ENCODE measurements around the gene SBNO2.
"Not testable (repeated sequence)": the region's sequence is repeated elsewhere in the genome, so short reads cannot be mapped to it uniquely, and the experiment has no call there.

SBNO2 gene

GRCh38 chr19:1173845-1174809 is at the start of gene SBNO2:
TSS of gene SBNO2 (minus strand) at chr19:1174268. CDS start at chr19:1154276, 19,992 bp downstream.
- DNase-seq (ENCODE audit: low read depth) = peak; percentile 81

GRCh38 chr19:1223018-1223855 is 49.2 kb upstream of the SBNO2 start:
- no peak for DNase-seq (ENCODE audit: low read depth)

- DNase-seq (ENCODE audit: low read depth) = no peak
Measured at GRCh38 chr19:1222394-1222793, 48.3 kb upstream of the SBNO2 start.

GRCh38 chr19:1221904-1222255 is 47.8 kb upstream of the SBNO2 start:
- no peak for DNase-seq (ENCODE audit: low read depth)

- no peak for DNase-seq (ENCODE audit: low read depth)
Measured at GRCh38 chr19:1220976-1221903, 47.2 kb upstream of the SBNO2 start.

- no peak for DNase-seq (ENCODE audit: low read depth)
Measured at GRCh38 chr19:1220477-1220930, 46.4 kb upstream of the SBNO2 start.

GRCh38 chr19:1219786-1220476 is 45.9 kb upstream of the SBNO2 start:
- no peak for DNase-seq (ENCODE audit: low read depth)

- no peak for DNase-seq (ENCODE audit: low read depth)
Measured at GRCh38 chr19:1218751-1219567, 44.9 kb upstream of the SBNO2 start.

- DNase-seq (ENCODE audit: low read depth) = no peak
Measured at GRCh38 chr19:1217366-1217765, 43.3 kb upstream of the SBNO2 start.

GRCh38 chr19:1216756-1217155 is 42.7 kb upstream of the SBNO2 start:
- no peak for DNase-seq (ENCODE audit: low read depth)

GRCh38 chr19:1214862-1215731 is 41.0 kb upstream of the SBNO2 start:
- no peak for DNase-seq (ENCODE audit: low read depth)

GRCh38 chr19:1214299-1214861 is 40.3 kb upstream of the SBNO2 start:
- no peak for DNase-seq (ENCODE audit: low read depth)

GRCh38 chr19:1213391-1214286 is 39.6 kb upstream of the SBNO2 start:
- DNase-seq (ENCODE audit: low read depth) = peak; percentile 31

- DNase-seq (ENCODE audit: low read depth) = no peak
Measured at GRCh38 chr19:1211494-1212234, 37.6 kb upstream of the SBNO2 start.

- DNase-seq (ENCODE audit: low read depth) = no peak
Measured at GRCh38 chr19:1210227-1210538, 36.1 kb upstream of the SBNO2 start.

- DNase-seq (ENCODE audit: low read depth) = not testable (repeated sequence)
Measured at GRCh38 chr19:1208830-1209229, 34.8 kb upstream of the SBNO2 start.

GRCh38 chr19:1206864-1207450 is 32.9 kb upstream of the SBNO2 start:
- no peak for DNase-seq (ENCODE audit: low read depth)

Data from stimulated activated CD4-positive, alpha-beta T cell treated with anti-CD3 and anti-CD28 coated beads, Interleukin-2, amount 100 ng/mL, for 4 hours (primary cell).